GM19035 (cell line): ENCODE measurements around the gene CAMTA1.
"Not testable (repeated sequence)": the region's sequence is repeated elsewhere in the genome, so short reads cannot be mapped to it uniquely, and the experiment has no call there.

Experiments used
- ATAC-seq: cut with Tn5 transposase; IDR thresholded peaks from one replicate; pipeline ENCODE4 v1.9.1; 2021; ENCODE audit not compliant: unreplicated experiment

Gene CAMTA1

GRCh38 chr1:7689307-7689706 lies 904.1 kb downstream of the CAMTA1 start:
- not testable (repeated sequence) for ATAC-seq

DNA sequence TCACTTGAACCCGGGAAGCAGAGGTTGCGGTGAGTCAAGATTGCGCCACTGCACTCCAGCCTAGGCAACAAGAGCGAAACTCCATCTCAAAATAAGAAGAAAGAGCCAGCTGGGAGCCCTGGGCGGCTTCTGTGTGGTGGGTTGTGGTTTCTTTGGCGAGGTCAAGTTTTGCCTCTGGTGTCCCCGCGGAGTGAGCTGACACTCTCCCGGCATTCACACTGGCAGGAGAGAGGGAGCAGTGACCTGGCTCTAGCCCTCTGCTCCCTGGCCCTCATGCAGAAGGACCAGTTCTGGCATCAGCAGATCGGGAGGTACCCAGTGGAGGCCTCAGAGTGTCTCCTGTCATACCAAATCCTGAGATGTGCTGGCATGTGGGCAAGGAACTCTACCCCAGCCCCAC lies 904.8 kb downstream of the CAMTA1 start:
- ATAC-seq = no peak

DNA sequence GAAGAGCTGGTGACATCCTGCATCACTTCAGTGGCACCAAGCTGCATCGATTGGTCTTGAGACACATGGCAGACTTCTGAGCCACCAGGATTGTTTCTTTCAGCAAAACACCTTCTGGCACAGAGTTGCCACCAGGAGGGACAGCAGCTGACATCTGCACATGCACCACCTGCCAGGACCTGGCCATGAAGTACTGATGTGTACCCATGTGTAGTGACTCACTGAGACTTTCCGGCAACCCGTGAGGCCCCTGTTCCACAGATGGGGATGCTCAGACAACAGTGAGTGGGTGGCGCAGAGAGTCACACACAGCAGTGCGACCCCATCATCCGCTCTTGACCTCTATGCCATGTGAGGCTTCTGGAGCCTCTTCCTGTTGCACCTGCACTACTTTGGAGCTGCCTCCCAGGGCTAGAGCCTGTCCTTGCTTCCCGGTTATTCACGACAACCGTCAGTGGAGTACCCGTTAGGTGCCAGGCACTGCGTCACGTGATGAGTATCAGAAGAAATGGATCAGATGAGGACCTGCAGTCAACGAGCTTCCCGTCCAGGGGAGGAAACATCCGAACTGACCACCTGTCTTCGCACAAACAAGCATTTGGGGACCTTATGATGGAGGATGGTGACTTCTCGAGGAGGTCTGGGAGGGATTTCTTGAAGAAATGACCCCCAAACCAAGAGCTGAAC lies 905.4 kb downstream of the CAMTA1 start:
- no peak for ATAC-seq

DNA sequence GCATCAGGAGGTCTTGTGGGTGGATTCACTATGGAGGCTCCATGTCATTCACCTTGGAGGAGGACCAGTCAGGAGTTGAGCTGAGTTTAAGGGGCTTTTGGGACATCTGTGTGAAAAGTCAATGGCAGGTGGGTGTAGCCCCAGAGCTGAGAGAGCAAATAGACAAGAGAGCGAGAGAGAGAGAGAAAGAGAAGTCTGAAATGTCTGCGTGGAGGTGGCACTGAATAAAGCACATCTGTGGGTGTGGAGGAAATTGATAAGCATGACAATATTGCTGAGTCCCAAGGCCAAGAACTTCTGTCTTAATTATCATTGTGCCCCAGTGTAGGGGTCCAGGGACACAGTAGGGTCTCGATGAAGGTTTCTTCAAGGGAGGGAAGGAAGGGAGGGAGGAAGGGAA lies 906.3 kb downstream of the CAMTA1 start:
- no peak for ATAC-seq

- ATAC-seq = no peak
Observed at GRCh38 chr1:7692005-7692404, 906.8 kb downstream of the CAMTA1 start.

DNA sequence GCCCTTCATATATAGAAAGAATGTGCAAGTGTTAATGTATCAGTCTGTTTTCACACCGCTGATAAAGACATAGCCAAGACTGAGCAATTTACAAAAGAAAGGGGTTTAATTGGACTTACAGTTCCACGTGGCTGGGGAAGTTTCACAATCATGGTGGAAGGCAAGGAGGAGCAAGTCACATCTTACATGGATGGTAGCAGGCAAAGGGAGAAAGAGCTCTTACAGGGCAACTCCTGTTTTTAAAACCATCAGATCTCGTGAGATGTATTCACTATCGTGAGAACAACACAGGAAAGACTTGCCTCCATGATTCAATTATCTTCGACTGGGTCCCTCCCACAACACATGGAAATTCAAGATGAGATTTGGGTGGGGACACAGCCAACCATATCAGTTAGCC lies 907.8 kb downstream of the CAMTA1 start:
- ATAC-seq = not testable (repeated sequence)

DNA sequence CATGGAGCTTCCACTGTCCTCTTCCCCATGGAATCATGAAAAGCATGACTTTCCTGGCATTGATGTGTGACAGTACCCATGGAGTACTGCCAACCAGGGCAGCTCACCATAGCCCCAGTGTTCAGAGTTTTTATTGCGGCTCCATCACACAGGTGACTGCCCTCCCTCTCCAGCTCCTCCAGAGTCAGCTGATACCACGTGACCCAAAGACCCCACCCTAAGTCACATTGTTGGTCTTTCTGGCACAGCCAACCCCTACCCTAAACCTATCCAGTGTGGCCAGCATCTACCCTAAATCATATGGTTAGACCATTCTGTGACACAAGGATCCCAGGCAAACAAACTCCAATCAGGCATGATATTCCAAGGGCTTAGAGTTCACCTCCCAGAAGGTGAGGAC lies 908.4 kb downstream of the CAMTA1 start:
- ATAC-seq = no peak

GRCh38 chr1:7694600-7695496 lies 909.6 kb downstream of the CAMTA1 start:
- ATAC-seq = no peak

DNA sequence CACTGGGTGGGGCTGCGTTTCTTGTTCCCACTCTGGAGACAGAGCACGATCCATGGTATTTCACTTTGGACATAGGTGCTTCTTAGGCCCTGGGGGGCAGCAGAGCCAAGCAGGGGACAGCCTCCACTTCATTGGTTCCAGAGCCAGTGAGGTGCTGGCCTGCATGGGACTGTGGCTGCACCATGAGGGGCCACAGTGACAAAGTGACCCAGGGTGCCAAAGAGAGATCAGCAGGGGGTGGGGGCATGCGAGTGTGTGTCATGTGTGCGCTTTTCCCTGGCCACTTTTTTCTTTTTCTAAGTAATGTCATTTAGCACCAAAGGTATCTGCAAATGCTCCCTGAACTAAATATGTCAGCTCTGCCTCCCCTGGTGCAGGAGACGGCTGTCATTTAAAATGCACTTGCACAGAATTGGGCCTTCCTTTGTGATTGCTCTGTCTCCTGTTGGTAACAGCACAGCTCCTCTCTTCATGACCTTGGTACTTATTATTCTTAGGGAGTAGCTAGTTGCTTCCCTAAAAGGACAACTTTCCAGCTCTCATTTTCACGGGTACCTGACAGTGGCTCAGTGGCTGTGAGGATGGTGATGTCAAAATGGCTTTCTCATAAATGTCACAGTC lies 910.4 kb downstream of the CAMTA1 start:
- no peak for ATAC-seq

DNA sequence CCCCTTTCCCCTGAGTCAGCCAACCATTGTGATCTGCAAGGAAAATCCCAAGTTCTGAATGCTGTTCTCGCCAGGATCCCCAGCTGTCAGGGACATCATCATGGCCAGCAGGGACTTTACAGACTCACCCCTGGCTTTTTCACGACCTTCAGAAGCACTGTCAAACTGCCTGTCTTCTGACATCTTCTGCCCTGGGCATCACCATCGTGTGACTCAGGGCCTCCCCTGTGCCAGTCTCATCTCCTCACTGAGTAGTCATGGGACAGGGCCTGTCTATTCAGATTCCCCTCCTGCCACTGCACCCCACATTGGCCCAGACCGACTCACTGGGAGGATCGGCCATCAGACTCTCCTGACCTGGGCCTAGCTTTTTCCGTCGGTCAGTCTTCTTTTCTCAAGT lies 913.4 kb downstream of the CAMTA1 start:
- no peak for ATAC-seq

GRCh38 chr1:7702365-7702764 lies 917.1 kb downstream of the CAMTA1 start:
- ATAC-seq = no peak

GRCh38 chr1:7703321-7704213 lies 918.3 kb downstream of the CAMTA1 start:
- no peak for ATAC-seq

- ATAC-seq = peak; percentile 92
Observed at GRCh38 chr1:7704214-7705047, 919.2 kb downstream of the CAMTA1 start.

DNA sequence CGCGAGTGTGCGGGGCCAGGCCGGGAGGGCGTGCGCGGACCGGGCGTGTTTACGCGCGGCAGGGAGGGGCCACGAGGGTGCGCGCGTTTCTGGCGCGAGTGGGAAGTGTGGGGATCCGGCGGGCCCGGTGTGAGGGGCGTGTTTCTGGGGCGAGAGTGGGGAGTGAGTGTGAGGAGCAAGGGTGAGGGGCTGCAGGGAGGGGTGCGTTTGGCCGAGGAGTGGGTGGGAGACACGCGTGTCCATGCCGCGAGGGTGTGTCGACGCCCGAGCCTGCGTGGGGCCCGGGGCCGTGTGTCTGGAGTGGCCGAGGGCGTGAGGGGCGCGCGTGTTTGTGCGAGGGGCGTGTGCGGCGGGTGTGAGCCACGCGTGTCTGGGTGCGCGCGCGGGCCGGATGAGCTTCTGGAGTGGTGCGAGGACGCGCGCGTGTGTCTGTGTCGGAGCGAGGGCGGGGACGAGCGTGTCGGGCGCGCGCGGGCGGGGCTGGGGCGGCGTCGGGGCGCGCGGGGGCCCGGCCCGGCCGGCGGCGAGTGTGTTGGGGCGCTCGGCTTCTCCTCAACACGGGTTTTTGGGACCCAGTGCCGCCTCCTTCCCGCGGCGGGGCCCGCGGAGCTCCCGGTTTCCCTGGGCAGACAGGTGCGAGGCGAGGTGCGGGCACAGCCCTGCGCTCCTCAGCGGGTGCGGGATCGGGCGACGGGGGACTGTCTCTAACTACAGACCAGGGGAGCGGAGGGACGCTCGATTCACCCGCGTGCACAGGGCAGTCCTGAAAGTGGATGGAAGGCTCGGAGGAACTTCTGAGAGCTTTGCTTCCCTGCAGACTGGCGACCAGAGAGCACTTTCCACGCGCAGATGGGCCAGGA lies 920.0 kb downstream of the CAMTA1 start:
- ATAC-seq = no peak

GRCh38 chr1:7705908-7706216 lies 920.6 kb downstream of the CAMTA1 start:
- ATAC-seq = no peak

DNA sequence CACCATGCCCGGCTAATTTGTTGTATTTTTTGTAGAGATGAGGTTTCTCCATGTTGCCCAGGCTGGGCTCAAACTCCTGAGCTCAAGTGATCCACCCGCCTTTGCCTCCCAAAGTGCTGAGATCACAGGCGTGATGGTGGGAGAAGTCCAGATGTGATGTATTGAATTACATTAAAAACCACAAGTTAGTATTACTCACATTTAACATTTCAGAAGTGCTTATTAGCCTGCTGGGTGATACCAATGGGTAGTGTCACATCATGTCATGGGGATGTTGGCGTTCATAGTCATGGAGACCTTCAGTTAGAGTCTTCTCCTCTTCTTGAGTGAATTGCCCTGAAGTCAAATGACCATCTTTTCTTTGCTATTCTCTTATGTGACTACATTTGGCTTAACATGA lies 922.3 kb downstream of the CAMTA1 start:
- no peak for ATAC-seq

GRCh38 chr1:7708065-7708464 lies 922.8 kb downstream of the CAMTA1 start:
- not testable (repeated sequence) for ATAC-seq

- no peak for ATAC-seq
Observed at GRCh38 chr1:7710859-7711258, 925.6 kb downstream of the CAMTA1 start.

DNA sequence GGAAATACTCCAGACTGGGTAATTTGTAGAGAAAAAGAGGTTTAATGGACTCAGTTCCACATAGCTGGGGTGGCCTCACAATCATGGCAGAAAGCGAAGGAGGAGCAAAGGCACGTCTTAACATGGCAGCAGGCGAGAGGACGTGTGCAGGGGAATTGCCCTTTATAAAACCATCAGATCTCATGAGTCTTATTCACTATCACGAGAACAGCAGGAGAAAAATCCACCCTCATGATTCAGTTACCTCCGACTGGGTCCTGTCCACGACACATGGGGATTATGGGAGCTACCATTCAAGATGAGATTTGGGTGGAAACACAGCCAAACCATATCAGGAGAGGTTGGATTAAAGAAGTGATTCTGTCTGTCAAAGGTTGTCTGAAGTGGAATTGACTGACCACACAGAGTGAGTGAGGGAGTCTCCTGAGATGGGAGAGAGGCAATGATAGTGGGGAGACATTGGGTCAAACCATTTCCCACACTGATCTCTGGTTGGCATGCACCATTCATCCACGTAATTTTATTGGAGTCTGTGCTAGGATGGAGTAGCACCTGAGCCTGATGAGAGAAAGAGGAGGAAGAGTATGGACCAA lies 927.6 kb downstream of the CAMTA1 start:
- ATAC-seq = no peak
